HG03159 (cell line): ENCODE data around the gene CD300C.
A peak's percentile ranks its signal among the peaks of the same experiment; 100 is the strongest.
"Not testable (repeated sequence)": the region's sequence is repeated elsewhere in the genome, so short reads cannot be mapped to it uniquely, and the experiment has no call there.

Experiments used
- ATAC-seq: cut with Tn5 transposase; IDR thresholded peaks from one replicate; pipeline ENCODE4 v1.9.1; 2021; ENCODE audit warnings: mild to moderate bottlenecking, moderate library complexity; ENCODE audit not compliant: unreplicated experiment

Gene CD300C

GRCh38 chr17:74532115-74532514 lies 13.8 kb downstream of the CD300C start:
- no peak for ATAC-seq

GRCh38 chr17:74531231-74531761 lies 14.6 kb downstream of the CD300C start, which contains the start of gene CD300LB:
Gene CD300LB, minus strand, starts transcription at chr17:74531475. Its CDS starts 125 bp downstream, at chr17:74531350.
- ATAC-seq, result no peak

GRCh38 chr17:74530831-74531150 lies 15.1 kb downstream of the CD300C start:
- no peak for ATAC-seq

GRCh38 chr17:74529243-74529642 lies 16.7 kb downstream of the CD300C start:
- ATAC-seq, result no peak

GRCh38 chr17:74528491-74529199 lies 17.3 kb downstream of the CD300C start:
- peak; percentile 70 for ATAC-seq

- ATAC-seq, result no peak
These were observed 18.2 kb downstream of the CD300C start for GRCh38 chr17:74527756-74528155.

- ATAC-seq, result no peak
These were observed 18.8 kb downstream of the CD300C start for GRCh38 chr17:74527081-74527480.

GRCh38 chr17:74526681-74527080 lies 19.2 kb downstream of the CD300C start:
- no peak for ATAC-seq

- no peak for ATAC-seq
These were observed 20.1 kb downstream of the CD300C start for GRCh38 chr17:74525781-74526288.

- ATAC-seq, result no peak
These were observed 20.5 kb downstream of the CD300C start for GRCh38 chr17:74525465-74525725.

GRCh38 chr17:74524653-74525464 lies 21.1 kb downstream of the CD300C start:
- no peak for ATAC-seq

- ATAC-seq, result no peak
These were observed 22.6 kb downstream of the CD300C start for GRCh38 chr17:74523308-74523707.

- ATAC-seq, result no peak
These were observed 23.4 kb downstream of the CD300C start for GRCh38 chr17:74522381-74523105.

- ATAC-seq, result no peak
These were observed 24.2 kb downstream of the CD300C start for GRCh38 chr17:74521701-74522201.

GRCh38 chr17:74520790-74521480 lies 25.0 kb downstream of the CD300C start:
- ATAC-seq, result no peak

- no peak for ATAC-seq
These were observed 25.9 kb downstream of the CD300C start for GRCh38 chr17:74520016-74520434.

- not testable (repeated sequence) for ATAC-seq
These were observed 27.4 kb downstream of the CD300C start for GRCh38 chr17:74518413-74518981.

GRCh38 chr17:74516561-74517328 lies 29.2 kb downstream of the CD300C start:
- no peak for ATAC-seq

GRCh38 chr17:74515941-74516340 lies 30.0 kb downstream of the CD300C start:
- no peak for ATAC-seq
